ENCODE data around the gene CAMKK1.

Gene CAMKK1

DNA sequence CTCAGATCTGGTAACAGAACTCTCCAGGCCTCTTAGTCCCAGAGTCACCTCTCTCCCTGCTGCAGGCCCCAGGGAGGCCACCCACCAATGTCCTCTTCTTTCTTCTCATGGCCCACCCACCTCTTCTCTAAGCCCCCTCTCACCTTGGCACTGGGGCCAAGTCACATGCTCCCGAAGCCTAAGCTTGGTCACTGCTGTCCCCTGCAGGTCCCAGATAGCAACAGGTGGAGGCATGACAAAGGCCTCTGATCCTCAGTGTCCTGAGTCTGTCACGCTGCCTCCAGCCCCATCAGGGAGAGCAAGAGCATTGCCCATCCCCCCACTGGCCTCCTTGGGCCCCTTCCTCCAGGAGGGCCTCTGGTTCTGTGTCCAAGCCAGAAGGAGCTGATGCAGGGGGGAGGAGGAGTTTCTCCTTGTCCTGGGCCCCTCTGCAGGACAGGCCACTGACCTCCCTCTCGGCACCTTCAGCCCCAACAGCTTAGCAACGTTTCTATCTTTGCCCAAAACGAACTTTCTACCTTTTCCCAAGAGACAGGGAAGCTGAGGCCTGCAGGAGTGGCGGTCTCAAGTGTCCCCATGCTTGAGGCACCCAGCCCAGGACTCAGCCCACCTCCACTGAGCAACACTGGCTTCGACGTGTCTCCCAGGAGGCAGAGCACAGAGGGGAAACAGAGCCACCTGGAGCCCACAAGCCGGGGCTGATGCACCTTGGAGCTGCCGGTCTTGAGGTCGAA, 14.8 kb upstream of the CAMKK1 start:
- no peak for TF ChIP-seq Cebpa-rat (IDR thresholded peaks at IDR 0.05)
- Histone ChIP-seq H3K36me3 (peaks cover 0 to 30% (median 0%) of the 10 kb centered on the region in 11 experiments; a peak in 6 of 22 replicates), H3K9me3 (replicated peaks in 1 of 11) (no peaks in the 10 kb centered on the region), H3K27me3 (peaks cover 0 to 12% (median 0%) of the 10 kb centered on the region in 11 experiments; a peak in 1 of 22 replicates), H3K4me1 (peaks cover 55 to 100% (median 93%) of the 10 kb centered on the region in 10 experiments), H3K4me3 (no peak overlapping the region), H3K9ac (peak overlapping the region in 4 of 11 experiments; percentile 14 to 50 (median 24); a peak in 6 of 22 replicates), H3K27ac (peak overlapping the region in 3 of 11 experiments; percentile 21 to 42 (median 33); a peak in 4 of 22 replicates), H3K4me2 (peak overlapping the region in 9 of 11 experiments; percentile 0 to 96 (median 58); a peak in 15 of 22 replicates), H4K20me1 (peaks cover 0 to 99% (median 6%) of the 10 kb centered on the region in 11 experiments; a peak in 10 of 22 replicates)

DNA sequence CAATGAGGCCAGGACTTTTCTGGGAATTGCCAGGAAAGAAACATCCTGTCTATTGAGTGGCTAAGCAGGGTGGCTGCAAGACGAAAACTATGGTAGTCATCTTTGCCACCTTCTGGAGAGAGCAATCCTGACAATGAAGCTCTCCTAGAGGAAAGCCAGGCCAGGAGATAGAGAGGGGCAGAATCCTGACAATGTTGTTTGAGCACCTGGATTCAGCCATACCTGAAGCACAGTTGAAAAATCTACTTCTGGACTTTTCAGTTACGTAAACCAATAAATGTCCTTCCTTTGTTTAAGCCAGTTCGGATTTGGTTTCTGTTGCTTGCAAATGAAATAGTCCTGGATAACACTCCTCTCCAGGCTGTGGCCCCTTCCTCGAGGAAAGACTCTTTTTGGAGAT, 14.0 kb upstream of the CAMKK1 start:
- H3K9ac ChIP-seq: no peak overlapping the region
- H3K36me3 ChIP-seq: peaks cover 0 to 35% (median 3%) of the 10 kb centered on the region in 11 experiments; a peak in 8 of 22 replicates
- no peaks in the 10 kb centered on the region for H3K9me3 ChIP-seq (replicated peaks in 1 of 11)
- H3K4me1 ChIP-seq: peaks cover 47 to 100% (median 85%) of the 10 kb centered on the region in 10 experiments
- peaks cover 0 to 91% (median 6%) of the 10 kb centered on the region in 11 experiments; a peak in 8 of 22 replicates for H4K20me1 ChIP-seq
- no peak overlapping the region for H3K4me3 ChIP-seq
- peak overlapping the region in 5 of 11 experiments; percentile 58 to 100 (median 99); a peak in 9 of 22 replicates for H3K4me2 ChIP-seq
- TF ChIP-seq Cebpa-rat (IDR thresholded peaks at IDR 0.05): no peak
- peaks cover 0 to 12% (median 0%) of the 10 kb centered on the region in 11 experiments; a peak in 1 of 22 replicates for H3K27me3 ChIP-seq
- H3K27ac ChIP-seq: no peak overlapping the region

DNA sequence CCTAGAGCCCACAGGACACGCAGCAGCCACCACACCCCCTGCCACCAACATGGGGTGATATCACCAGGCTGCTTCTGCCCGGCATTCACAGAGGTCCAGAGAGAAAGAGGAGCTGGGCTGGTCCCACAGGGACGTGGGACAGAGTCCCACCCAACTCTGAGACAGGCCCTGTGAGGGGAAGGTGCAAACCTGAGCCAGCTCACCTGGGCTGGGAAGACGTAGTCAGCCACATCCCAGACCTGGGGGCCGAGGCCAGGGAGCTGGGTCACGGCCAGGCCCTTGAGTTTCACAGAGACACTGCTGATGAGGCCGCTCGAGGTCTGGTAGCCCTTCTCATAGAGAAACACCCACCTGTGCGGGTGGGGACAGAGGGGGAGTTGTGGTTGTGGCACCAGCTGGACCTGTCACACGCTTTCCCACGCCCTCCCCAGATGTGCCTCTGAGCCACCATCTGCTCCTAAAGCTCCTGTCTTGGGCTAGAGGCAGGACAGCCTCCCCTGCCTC, 12.2 kb upstream of the CAMKK1 start:
- Histone ChIP-seq H3K9ac (peak overlapping the region in 8 of 11 experiments; percentile 44 to 87 (median 76); a peak in 14 of 22 replicates), H3K27ac (peak overlapping the region in 8 of 11 experiments; percentile 36 to 94 (median 86); a peak in 13 of 22 replicates), H3K9me3 (replicated peaks in 1 of 11) (no peaks in the 10 kb centered on the region), H4K20me1 (peaks cover 0 to 73% (median 6%) of the 10 kb centered on the region in 11 experiments; a peak in 8 of 22 replicates), H3K36me3 (peaks cover 0 to 50% (median 8%) of the 10 kb centered on the region in 11 experiments; a peak in 10 of 22 replicates), H3K4me1 (peaks cover 29 to 88% (median 67%) of the 10 kb centered on the region in 10 experiments), H3K27me3 (peaks cover 0 to 12% (median 0%) of the 10 kb centered on the region in 11 experiments; a peak in 1 of 22 replicates), H3K4me3 (peak overlapping the region in 4 of 10 experiments; percentile 48 to 64 (median 62); a peak in 3 of 20 replicates), H3K4me2 (peak overlapping the region; percentile 68 to 100 (median 96))
- TF ChIP-seq Cebpa-rat (IDR thresholded peaks at IDR 0.05): no peak

DNA sequence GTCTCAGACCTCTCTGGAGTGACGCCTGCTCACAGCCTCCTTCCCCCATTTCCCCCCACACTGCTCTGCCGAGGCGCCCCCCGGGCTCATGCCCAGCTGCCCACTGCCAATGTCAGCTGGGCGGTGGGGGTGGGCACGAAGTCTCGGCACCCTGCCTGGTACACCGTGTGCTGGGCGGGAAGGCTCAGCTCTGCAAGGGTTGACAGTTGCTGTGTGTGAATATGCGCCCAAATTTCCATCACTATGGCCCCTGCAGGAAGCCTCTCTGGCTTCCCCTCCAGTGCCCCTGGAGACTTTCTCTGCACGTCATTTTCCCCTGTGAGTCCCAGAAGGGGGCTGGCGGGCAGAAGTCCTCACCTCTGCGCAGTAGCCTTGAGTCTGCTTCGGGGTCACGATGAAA, 11.6 kb upstream of the CAMKK1 start:
- peak overlapping the region; percentile 2 to 87 (median 68); a peak in 19 of 22 replicates for H3K9ac ChIP-seq
- H3K4me2 ChIP-seq: peak overlapping the region; percentile 50 to 100 (median 96)
- H3K9me3 ChIP-seq (replicated peaks in 1 of 11): no peaks in the 10 kb centered on the region

DNA sequence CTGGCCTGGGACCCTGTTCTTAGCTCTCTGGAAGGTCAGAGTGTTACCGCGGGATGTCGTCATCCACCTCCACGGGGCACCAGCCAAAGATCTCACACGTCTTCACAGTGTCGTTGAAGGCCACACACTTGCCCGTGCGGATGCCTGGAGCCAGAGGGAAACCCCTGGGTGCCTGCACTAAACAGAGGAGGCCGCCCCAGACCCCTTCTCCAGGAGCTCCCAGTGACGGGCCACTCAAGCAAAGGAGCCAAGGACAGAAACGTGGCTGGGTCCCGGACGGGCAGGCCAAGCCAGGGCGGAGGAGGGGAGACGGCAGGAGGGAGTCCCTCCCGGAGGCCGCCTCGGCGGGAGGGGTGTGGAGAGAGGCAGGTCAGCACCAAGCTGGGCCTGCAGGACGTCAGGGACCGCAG, 11.0 kb upstream of the CAMKK1 start:
- Histone ChIP-seq H3K4me3 (peak overlapping the region in 8 of 10 experiments; percentile 11 to 64 (median 52); a peak in 14 of 20 replicates), H3K36me3 (peaks cover 0 to 62% (median 16%) of the 10 kb centered on the region in 11 experiments; a peak in 15 of 22 replicates), H3K9me3 (replicated peaks in 1 of 11) (no peaks in the 10 kb centered on the region), H3K4me1 (peaks cover 21 to 77% (median 59%) of the 10 kb centered on the region in 10 experiments), H4K20me1 (peaks cover 0 to 62% (median 3%) of the 10 kb centered on the region in 11 experiments; a peak in 8 of 22 replicates), H3K4me2 (peak overlapping the region; percentile 50 to 100 (median 96)), H3K27ac (peak overlapping the region in 9 of 11 experiments; percentile 42 to 94 (median 85); a peak in 17 of 22 replicates), H3K27me3 (peaks cover 0 to 12% (median 0%) of the 10 kb centered on the region in 11 experiments; a peak in 1 of 22 replicates), H3K9ac (peak overlapping the region; percentile 2 to 87 (median 68); a peak in 20 of 22 replicates)
- TF ChIP-seq Cebpa-rat (IDR thresholded peaks at IDR 0.05): no peak; a peak in 1 of 22 replicates

More for the DNA sequence above, 11.6 kb upstream of the CAMKK1 start:
- peaks cover 0 to 68% (median 6%) of the 10 kb centered on the region in 11 experiments; a peak in 8 of 22 replicates for H4K20me1 ChIP-seq
- H3K27me3 ChIP-seq: peaks cover 0 to 12% (median 0%) of the 10 kb centered on the region in 11 experiments; a peak in 1 of 22 replicates
- no peak for TF ChIP-seq Cebpa-rat (IDR thresholded peaks at IDR 0.05)
- peak overlapping the region in 8 of 10 experiments; percentile 11 to 64 (median 52); a peak in 14 of 20 replicates for H3K4me3 ChIP-seq
- peaks cover 27 to 83% (median 64%) of the 10 kb centered on the region in 10 experiments for H3K4me1 ChIP-seq
- H3K27ac ChIP-seq: peak overlapping the region in 9 of 11 experiments; percentile 42 to 94 (median 85); a peak in 17 of 22 replicates
- H3K36me3 ChIP-seq: peaks cover 0 to 55% (median 9%) of the 10 kb centered on the region in 11 experiments; a peak in 10 of 22 replicates

DNA sequence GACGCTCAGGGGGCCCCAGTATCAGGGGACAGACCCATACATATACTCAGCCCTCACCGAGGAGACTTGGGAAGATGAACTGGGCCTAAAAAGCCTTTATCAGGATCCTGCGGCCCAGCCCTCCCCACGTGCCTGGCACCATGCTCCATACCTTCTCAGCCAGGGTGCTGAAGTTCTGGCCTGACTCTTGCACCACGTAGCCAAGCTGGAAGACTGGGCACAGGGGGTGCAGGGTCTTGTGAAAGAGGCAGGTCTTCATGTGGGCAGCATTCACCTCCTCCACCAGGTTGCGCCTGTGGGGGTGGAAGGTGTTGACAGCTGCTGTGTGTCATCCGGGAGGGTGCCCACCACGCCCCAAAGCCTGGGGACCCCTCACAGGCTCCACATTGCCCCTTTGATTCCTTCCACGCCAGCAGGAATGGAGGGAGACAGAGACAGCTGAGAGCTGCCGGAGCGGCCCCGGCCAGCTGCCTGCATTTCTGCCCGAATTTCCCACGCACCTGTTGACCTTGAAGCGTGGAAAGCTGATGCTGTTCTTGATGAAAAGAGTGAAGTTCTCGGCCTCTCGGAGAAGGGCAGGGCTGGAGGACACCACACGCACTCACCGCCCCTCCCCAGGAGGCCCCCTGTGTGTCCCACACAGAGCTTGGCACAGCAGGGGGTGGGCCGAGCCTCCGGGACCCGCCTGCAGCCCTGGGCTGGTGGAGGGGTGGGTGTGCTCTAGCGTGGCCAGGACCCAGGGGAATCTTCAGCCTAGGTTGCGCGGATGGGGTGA, 10.4 kb upstream of the CAMKK1 start:
- H3K9ac ChIP-seq: peak overlapping the region; percentile 2 to 87 (median 68); a peak in 19 of 22 replicates
- peak overlapping the region in 8 of 10 experiments; percentile 11 to 64 (median 52); a peak in 12 of 20 replicates for H3K4me3 ChIP-seq
- no peak for TF ChIP-seq Cebpa-rat (IDR thresholded peaks at IDR 0.05)
- peaks cover 0 to 12% (median 0%) of the 10 kb centered on the region in 11 experiments; a peak in 1 of 22 replicates for H3K27me3 ChIP-seq
- H3K4me1 ChIP-seq: peaks cover 20 to 76% (median 58%) of the 10 kb centered on the region in 10 experiments
- peak overlapping the region; percentile 50 to 100 (median 96) for H3K4me2 ChIP-seq
- H4K20me1 ChIP-seq: peaks cover 0 to 55% (median 0%) of the 10 kb centered on the region in 11 experiments; a peak in 7 of 22 replicates
- no peaks in the 10 kb centered on the region for H3K9me3 ChIP-seq (replicated peaks in 1 of 11)
- peaks cover 0 to 68% (median 22%) of the 10 kb centered on the region in 11 experiments; a peak in 15 of 22 replicates for H3K36me3 ChIP-seq
- peak overlapping the region in 8 of 11 experiments; percentile 54 to 94 (median 86); a peak in 15 of 22 replicates for H3K27ac ChIP-seq

DNA sequence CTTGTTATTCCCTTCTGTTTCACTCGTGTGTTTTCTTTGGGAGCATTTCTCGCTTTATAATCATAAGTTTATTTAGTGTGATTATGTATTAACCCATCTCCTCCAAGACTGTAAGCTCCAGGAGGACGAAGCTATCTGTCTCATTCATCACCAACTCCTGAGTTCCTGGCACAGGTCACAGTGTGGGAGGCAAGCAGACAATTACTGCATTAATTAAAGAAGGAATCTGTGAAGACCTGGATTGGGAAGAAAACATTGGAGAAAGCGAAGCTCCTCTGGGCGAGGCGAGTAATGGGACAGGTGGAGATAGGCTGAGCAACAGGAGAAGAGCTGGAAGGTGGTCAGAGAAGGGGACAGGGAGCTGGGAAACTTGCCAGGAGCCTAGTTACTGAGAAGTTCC, 7.8 kb upstream of the CAMKK1 start:
- Histone ChIP-seq H3K4me3 (no peak overlapping the region), H3K9me3 (replicated peaks in 1 of 11) (no peaks in the 10 kb centered on the region), H3K4me1 (peaks cover 28 to 71% (median 53%) of the 10 kb centered on the region in 10 experiments), H3K36me3 (peaks cover 0 to 68% (median 32%) of the 10 kb centered on the region in 11 experiments; a peak in 18 of 22 replicates), H3K4me2 (no peak overlapping the region), H3K9ac (no peak overlapping the region), H4K20me1 (peaks cover 0 to 29% (median 0%) of the 10 kb centered on the region in 11 experiments; a peak in 7 of 22 replicates), H3K27me3 (peaks cover 0 to 12% (median 0%) of the 10 kb centered on the region in 11 experiments; a peak in 1 of 22 replicates), H3K27ac (no peak overlapping the region)
- TF ChIP-seq Cebpa-rat (IDR thresholded peaks at IDR 0.05): no peak

Data from BLaER1 treated with 17β-estradiol and CSF1 and Interleukin-3, amounts not matched to agents 10 nM and 100 nM (cell line).